ENCODE data around the gene ARID3A.
"Not testable (repeated sequence)": the region's sequence is repeated elsewhere in the genome, so short reads cannot be mapped to it uniquely, and the experiment has no call there.

Gene ARID3A

DNA sequence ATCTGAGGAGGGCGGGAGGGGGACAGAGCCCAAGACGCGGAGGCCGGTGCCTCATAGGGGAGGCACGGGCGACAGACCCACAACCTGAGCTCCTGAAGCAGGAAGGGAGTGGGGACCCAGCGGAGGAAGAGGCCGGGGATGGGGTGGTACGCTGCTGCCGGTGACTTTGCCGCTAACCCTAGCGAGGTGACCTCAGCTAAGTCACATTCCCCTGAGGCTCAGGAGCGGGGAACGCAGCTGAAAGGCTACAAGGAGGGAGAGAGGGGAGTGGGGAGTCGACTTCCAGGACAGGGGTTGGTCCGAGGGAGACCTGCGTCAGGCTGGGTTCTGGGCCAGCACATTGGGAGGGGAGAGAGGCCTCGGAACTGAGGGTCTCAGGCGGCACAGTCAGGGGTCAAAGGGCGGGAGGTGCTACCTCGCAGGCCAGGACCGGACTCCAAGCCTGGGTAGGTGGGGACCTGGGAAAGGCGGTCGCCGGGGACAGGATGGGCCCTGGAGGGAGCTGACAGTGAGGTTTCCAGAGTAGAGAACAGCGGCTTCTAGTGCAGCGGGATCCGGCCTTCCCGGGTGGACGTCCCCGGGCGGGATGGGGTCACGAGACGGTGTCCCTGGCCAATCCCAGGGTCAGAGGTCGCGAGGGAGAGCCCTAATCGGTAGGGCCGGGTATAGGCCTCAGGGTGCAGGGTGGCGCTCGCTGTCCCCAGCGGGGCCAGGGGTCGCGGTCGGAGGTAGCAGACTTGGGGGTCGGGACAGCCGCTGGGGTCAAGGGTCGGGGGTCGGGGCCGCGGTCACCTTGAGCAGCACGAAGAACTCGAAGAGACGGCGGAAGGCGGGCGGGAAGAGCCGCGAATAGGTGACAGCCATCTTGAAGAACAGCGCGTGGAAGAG lies 94.4 kb downstream of the ARID3A start:
- no peak for DNase-seq

- DNase-seq, result peak; percentile 96
Observed at GRCh38 chr19:1020868-1021425, 95.1 kb downstream of the ARID3A start, which contains the start of gene TMEM259. Gene TMEM259 (minus strand): TSS chr19:1021123. CDS start chr19:1020996, 127 bp downstream.

GRCh38 chr19:1023883-1024188 lies 98.0 kb downstream of the ARID3A start:
- DNase-seq, result not testable (repeated sequence)

- DNase-seq, result not testable (repeated sequence)
Observed at GRCh38 chr19:1025080-1025479, 99.2 kb downstream of the ARID3A start.
